Karpas-422 (cell line): ENCODE measurements around the gene ZDHHC3. TPM values are rescaled to one million over a fixed set of nuclear protein-coding genes. Genes with fewer than 3 reads are reported as not detected.

Experiments used
- DNase-seq: peaks from one replicate; pipeline ENCODE4 v3.0.0-alpha.2; 2015
- H2AFZ ChIP-seq: fragments of 200-600 bp; sonication (generic); 2 replicates; pipeline ENCODE4 v1.6.1; 2014; ENCODE audit warnings: antibody characterized with exemption, low read length, mixed read lengths
- H3K27ac ChIP-seq: fragments of 200-600 bp; sonication (generic); 2 replicates; pipeline ENCODE4 v1.5.1; 2014; ENCODE audit warnings: mild to moderate bottlenecking, low read length, moderate library complexity
- H3K27me3 ChIP-seq: fragments of 200-600 bp; sonication (generic); 2 replicates; pipeline ENCODE4 v1.6.1; 2014; ENCODE audit warnings: low read length, mixed read lengths
- H3K36me3 ChIP-seq: fragments of 200-600 bp; sonication (generic); 2 replicates; pipeline ENCODE4 v1.6.1; 2014; ENCODE audit warnings: low read length, mixed read lengths; ENCODE audit not compliant: insufficient read depth
- H3K4me1 ChIP-seq: fragments of 200-600 bp; sonication (generic); 2 replicates; pipeline ENCODE4 v1.6.1; 2014; ENCODE audit warnings: mild to moderate bottlenecking, low read length, mixed read lengths
- H3K4me2 ChIP-seq: fragments of 200-600 bp; sonication (generic); 2 replicates; pipeline ENCODE4 v1.6.1; 2014; ENCODE audit warnings: low read length, low read depth, mild to moderate bottlenecking; ENCODE audit not compliant: poor library complexity, severe bottlenecking
- H3K4me3 ChIP-seq: fragments of 200-600 bp; sonication (generic); 2 replicates; pipeline ENCODE4 v1.5.1; 2014; ENCODE audit warnings: mild to moderate bottlenecking, antibody characterized with exemption, low read length, mixed read lengths
- H3K79me2 ChIP-seq: fragments of 200-600 bp; sonication (generic); 2 replicates; pipeline ENCODE4 v1.6.1; 2014; ENCODE audit warnings: mild to moderate bottlenecking, low read length, mixed read lengths
- H3K9ac ChIP-seq: fragments of 200-600 bp; sonication (generic); 2 replicates; pipeline ENCODE4 v1.6.0; 2014; ENCODE audit warnings: low read length
- H3K9me2 ChIP-seq: fragments of 200-600 bp; sonication (generic), shearing (Covaris generic); replicated peaks from 2 replicates; pipeline ENCODE4 v1.6.0; 2014; ENCODE audit warnings: mild to moderate bottlenecking, low read length, moderate library complexity; ENCODE audit not compliant: insufficient read depth
- H3K9me3 ChIP-seq: fragments of 300-700, 200-600 bp; sonication (generic); 2 replicates; pipeline ENCODE4 v1.6.1; 2014; ENCODE audit warnings: low read length, mixed read lengths
- H4K20me1 ChIP-seq: fragments of 200-600 bp; sonication (generic); 2 replicates; pipeline ENCODE4 v1.6.1; 2014; ENCODE audit warnings: mild to moderate bottlenecking, antibody characterized with exemption, low read length, low read depth; ENCODE audit not compliant: insufficient read depth
- total RNA-seq: library from RNA; depleted of rRNA; stranded (reverse); fragments of >200 nt; shearing (Covaris generic); gene quantifications from 2 replicates; pipeline ENCODE4 v1.2.3, GENCODE V29; 2014; ENCODE audit warnings: low replicate concordance

The ZDHHC3 gene
- total RNA-seq, 1 experiment from 2014 or later, result 70.9 TPM

- no peak for DNase-seq
- H3K4me1 ChIP-seq, result no peaks in the 10 kb centered on the region
- H3K27me3 ChIP-seq, result no peaks in the 10 kb centered on the region
- H3K9me3 ChIP-seq, result no peaks in the 10 kb centered on the region
- H3K36me3 ChIP-seq, result peaks cover 70% of the 10 kb centered on the region
- no peak overlapping the region for H3K4me3 ChIP-seq
- no peak overlapping the region for H3K9ac ChIP-seq
- no peak overlapping the region for H3K27ac ChIP-seq
- H2AFZ ChIP-seq, result no peak overlapping the region
- H3K4me2 ChIP-seq, result no peak overlapping the region
- H4K20me1 ChIP-seq, result no peaks in the 10 kb centered on the region; the same call in 1 of the 2 replicates
- no peaks in the 10 kb centered on the region for H3K9me2 ChIP-seq
- H3K79me2 ChIP-seq, result peaks cover 26% of the 10 kb centered on the region
These were observed 26.7 kb upstream of the ZDHHC3 start for GRCh38 chr3:45002720-45003119.

GRCh38 chr3:45002139-45002660 lies 26.2 kb upstream of the ZDHHC3 start:
- no peaks in the 10 kb centered on the region for H3K27me3 ChIP-seq
- no peak overlapping the region for H3K9ac ChIP-seq
- H3K27ac ChIP-seq, result no peak overlapping the region
- no peak overlapping the region for H3K4me3 ChIP-seq
- no peak for DNase-seq
- peaks cover 74% of the 10 kb centered on the region for H3K36me3 ChIP-seq
- no peak overlapping the region for H2AFZ ChIP-seq
- H3K79me2 ChIP-seq, result peaks cover 28% of the 10 kb centered on the region
- H3K4me2 ChIP-seq, result no peak overlapping the region
- H3K9me2 ChIP-seq, result no peaks in the 10 kb centered on the region
- no peaks in the 10 kb centered on the region; the same call in 1 of the 2 replicates for H4K20me1 ChIP-seq
- no peaks in the 10 kb centered on the region for H3K9me3 ChIP-seq
- no peaks in the 10 kb centered on the region; the same call in 1 of the 2 replicates for H3K4me1 ChIP-seq

- Histone ChIP-seq H3K9me2 (no peaks in the 10 kb centered on the region), H3K4me3 (no peak overlapping the region), H3K79me2 (peaks cover 32% of the 10 kb centered on the region), H3K4me1 (no peaks in the 10 kb centered on the region; the same call in 1 of the 2 replicates), H3K9me3 (no peaks in the 10 kb centered on the region), H4K20me1 (no peaks in the 10 kb centered on the region; the same call in 1 of the 2 replicates), H3K36me3 (peaks cover 74% of the 10 kb centered on the region), H3K27me3 (no peaks in the 10 kb centered on the region), H3K9ac (no peak overlapping the region), H3K4me2 (no peak overlapping the region), H3K27ac (no peak overlapping the region), H2AFZ (no peak overlapping the region)
- no peak for DNase-seq
These were observed 25.8 kb upstream of the ZDHHC3 start for GRCh38 chr3:45001738-45002137.

- H2AFZ ChIP-seq, result no peak overlapping the region
- no peaks in the 10 kb centered on the region for H3K27me3 ChIP-seq
- H3K4me3 ChIP-seq, result no peak overlapping the region
- H3K4me2 ChIP-seq, result no peak overlapping the region
- H3K9me3 ChIP-seq, result no peaks in the 10 kb centered on the region
- no peaks in the 10 kb centered on the region for H3K9me2 ChIP-seq
- no peak overlapping the region for H3K9ac ChIP-seq
- H4K20me1 ChIP-seq, result no peaks in the 10 kb centered on the region; the same call in 1 of the 2 replicates
- peaks cover 39% of the 10 kb centered on the region for H3K79me2 ChIP-seq
- H3K4me1 ChIP-seq, result no peaks in the 10 kb centered on the region; the same call in 1 of the 2 replicates
- DNase-seq, result no peak
- H3K27ac ChIP-seq, result no peak overlapping the region
- H3K36me3 ChIP-seq, result peaks cover 82% of the 10 kb centered on the region
These were observed 24.8 kb upstream of the ZDHHC3 start for GRCh38 chr3:45000823-45001222.

GRCh38 chr3:44999782-45000181 lies 23.8 kb upstream of the ZDHHC3 start:
- Histone ChIP-seq H3K27ac (no peak overlapping the region), H2AFZ (no peak overlapping the region), H3K79me2 (peaks cover 43% of the 10 kb centered on the region), H3K9ac (no peak overlapping the region), H3K27me3 (no peaks in the 10 kb centered on the region), H4K20me1 (no peaks in the 10 kb centered on the region; the same call in 1 of the 2 replicates), H3K4me2 (no peak overlapping the region), H3K36me3 (peaks cover 75% of the 10 kb centered on the region), H3K4me3 (no peak overlapping the region), H3K9me2 (no peaks in the 10 kb centered on the region), H3K9me3 (no peaks in the 10 kb centered on the region), H3K4me1 (no peaks in the 10 kb centered on the region; the same call in 1 of the 2 replicates)
- no peak for DNase-seq

- H3K9me3 ChIP-seq, result no peaks in the 10 kb centered on the region
- no peaks in the 10 kb centered on the region for H3K9me2 ChIP-seq
- no peak overlapping the region for H3K4me3 ChIP-seq
- no peak overlapping the region for H2AFZ ChIP-seq
- no peaks in the 10 kb centered on the region; the same call in 1 of the 2 replicates for H4K20me1 ChIP-seq
- peaks cover 71% of the 10 kb centered on the region for H3K79me2 ChIP-seq
- DNase-seq, result no peak
- no peaks in the 10 kb centered on the region for H3K27me3 ChIP-seq
- no peaks in the 10 kb centered on the region; the same call in 1 of the 2 replicates for H3K4me1 ChIP-seq
- H3K27ac ChIP-seq, result no peak overlapping the region
- H3K36me3 ChIP-seq, result peaks cover 67% of the 10 kb centered on the region
- H3K9ac ChIP-seq, result no peak overlapping the region
- H3K4me2 ChIP-seq, result no peak overlapping the region
These were observed 20.6 kb upstream of the ZDHHC3 start for GRCh38 chr3:44996556-44996969.

GRCh38 chr3:44995142-44995770 lies 19.3 kb upstream of the ZDHHC3 start:
- Histone ChIP-seq H3K27ac (no peak overlapping the region), H3K36me3 (peaks cover 67% of the 10 kb centered on the region), H2AFZ (no peak overlapping the region), H4K20me1 (no peaks in the 10 kb centered on the region; the same call in 1 of the 2 replicates), H3K79me2 (peaks cover 84% of the 10 kb centered on the region), H3K9me3 (no peaks in the 10 kb centered on the region), H3K27me3 (no peaks in the 10 kb centered on the region), H3K9ac (no peak overlapping the region), H3K4me2 (no peak overlapping the region), H3K4me3 (no peak overlapping the region), H3K4me1 (no peaks in the 10 kb centered on the region; the same call in 1 of the 2 replicates), H3K9me2 (no peaks in the 10 kb centered on the region)
- no peak for DNase-seq

GRCh38 chr3:44993471-44994205 lies 17.7 kb upstream of the ZDHHC3 start:
- Histone ChIP-seq H3K9me2 (no peaks in the 10 kb centered on the region), H3K4me1 (no peaks in the 10 kb centered on the region; the same call in 1 of the 2 replicates), H3K27me3 (no peaks in the 10 kb centered on the region), H3K9ac (no peak overlapping the region), H2AFZ (no peak overlapping the region), H3K27ac (no peak overlapping the region), H4K20me1 (peaks cover 11% of the 10 kb centered on the region), H3K4me3 (no peak overlapping the region), H3K79me2 (peaks cover 90% of the 10 kb centered on the region), H3K4me2 (no peak overlapping the region), H3K36me3 (peaks cover 68% of the 10 kb centered on the region), H3K9me3 (no peaks in the 10 kb centered on the region)
- DNase-seq, result no peak
